ENCODE measurements around the gene FAM241A.
"Not testable (repeated sequence)": the region's sequence is repeated elsewhere in the genome, so short reads cannot be mapped to it uniquely, and the experiment has no call there.

The FAM241A gene
- 5.9 to 8.7 reads per million in 2 donors for total RNA-seq

GRCh38 chr4:112145326-112145789 is at the start of gene FAM241A:
TSS of gene FAM241A (plus strand) at chr4:112145454. CDS start at chr4:112145581, 127 bp downstream.
- peak; percentile 75 for DNase-seq

- DNase-seq: no peak
Observed at GRCh38 chr4:112098841-112099530, 46.3 kb upstream of the FAM241A start.

- DNase-seq: no peak
Observed at GRCh38 chr4:112099701-112100297, 45.5 kb upstream of the FAM241A start.

GRCh38 chr4:112102875-112103370 is 42.3 kb upstream of the FAM241A start:
- no peak for DNase-seq

GRCh38 chr4:112105201-112105969 is 39.9 kb upstream of the FAM241A start:
- no peak for DNase-seq

GRCh38 chr4:112109360-112110058 is 35.7 kb upstream of the FAM241A start:
- no peak for DNase-seq

GRCh38 chr4:112110059-112110425 is 35.2 kb upstream of the FAM241A start:
- no peak for DNase-seq

GRCh38 chr4:112111306-112111705 is 33.9 kb upstream of the FAM241A start:
- DNase-seq: no peak

- not testable (repeated sequence) for DNase-seq
Observed at GRCh38 chr4:112112095-112112494, 33.2 kb upstream of the FAM241A start.

- no peak for DNase-seq
Observed at GRCh38 chr4:112112590-112113170, 32.6 kb upstream of the FAM241A start.

GRCh38 chr4:112113864-112114263 is 31.4 kb upstream of the FAM241A start:
- no peak for DNase-seq

- no peak for DNase-seq
Observed at GRCh38 chr4:112114452-112114851, 30.8 kb upstream of the FAM241A start.

- DNase-seq: no peak
Observed at GRCh38 chr4:112118742-112119352, 26.4 kb upstream of the FAM241A start.

- DNase-seq: no peak
Observed at GRCh38 chr4:112119353-112119783, 25.9 kb upstream of the FAM241A start.

- DNase-seq: no peak
Observed at GRCh38 chr4:112120021-112120420, 25.2 kb upstream of the FAM241A start.

GRCh38 chr4:112125416-112125815 is 19.8 kb upstream of the FAM241A start:
- no peak for DNase-seq

GRCh38 chr4:112127048-112127637 is 18.1 kb upstream of the FAM241A start:
- DNase-seq: no peak

GRCh38 chr4:112127803-112128202 is 17.5 kb upstream of the FAM241A start:
- no peak for DNase-seq

- DNase-seq: no peak
Observed at GRCh38 chr4:112128452-112128851, 16.8 kb upstream of the FAM241A start.

GRCh38 chr4:112130906-112131305 is 14.3 kb upstream of the FAM241A start:
- DNase-seq: no peak

- no peak for DNase-seq
Observed at GRCh38 chr4:112136551-112136950, 8.7 kb upstream of the FAM241A start.

GRCh38 chr4:112138538-112138937 is 6.7 kb upstream of the FAM241A start:
- no peak for DNase-seq
